C4-2B (cell line): ENCODE data around the gene B4GALNT1.

Experiments
- CTCF ChIP-seq: fragments of 450-650 bp; conservative IDR thresholded peaks from 2 replicates; pipeline ENCODE4 v1.5.1; 2017; ENCODE audit warnings: mild to moderate bottlenecking
- ZFX ChIP-seq: fragments of 450-650 bp; IDR thresholded peaks from 2 replicates; pipeline ENCODE4 v1.6.1; 2017

GRCh38 chr12:57583008-57583831, 49.8 kb downstream of the B4GALNT1 start:
- TF ChIP-seq CTCF (peak; percentile 96), ZFX (no peak)
